ENCODE results near the gene ASPM. TPM values are rescaled to one million over a fixed set of nuclear protein-coding genes. Genes with fewer than 3 reads are reported as not detected.

The ASPM gene
- polyA plus RNA-seq, 3 donors, result 0.01 to 0.08 (median 0.05) TPM

DNA sequence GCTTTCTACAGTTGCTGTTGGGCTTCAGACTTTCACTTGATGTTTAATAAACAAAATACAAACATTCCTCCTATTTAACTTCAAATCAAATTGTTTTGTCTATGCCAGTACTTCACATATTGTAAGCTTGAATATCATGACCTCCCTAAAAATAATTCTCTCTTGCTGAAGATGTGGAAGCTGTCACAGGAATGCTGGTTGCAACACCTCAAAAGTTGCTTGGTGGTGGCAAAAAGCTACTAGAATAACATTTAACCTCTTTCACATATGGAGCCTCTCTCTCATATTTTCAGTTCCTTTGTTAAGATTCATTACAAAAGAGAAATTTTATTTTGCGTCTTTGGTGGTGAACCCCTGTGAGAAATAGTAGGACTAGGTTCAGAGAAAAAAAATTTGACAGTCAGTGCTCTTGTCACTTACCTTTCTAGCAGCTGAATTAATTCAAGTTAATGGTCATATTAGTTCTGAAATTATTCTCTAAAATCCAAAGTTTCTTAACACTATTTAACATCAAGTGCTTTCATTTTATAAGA lies 53.9 kb downstream of the ASPM start:
- no peaks in the 10 kb centered on the region for H3K27me3 Mint-ChIP-seq (ENCODE audit: low read depth in 3 of 3)
- Histone ChIP-seq H3K9ac (ENCODE audit: insufficient read depth, low read length, poor library complexity, severe bottlenecking) (no peak overlapping the region), H2AFZ (ENCODE audit: insufficient read depth, low read depth, low read length, poor library complexity, severe bottlenecking) (no peak overlapping the region), H3K36me3 (replicated peaks in 1 of 2; ENCODE audit: control insufficient read depth in 1 of 2, insufficient read depth in 2 of 2, low read length in 2 of 2) (peaks cover 65 to 81% of the 10 kb centered on the region in 2 donors), H3K4me3 (replicated peaks in 1 of 3; ENCODE audit: low read depth in 2 of 3, low read length in 3 of 3) (no peak overlapping the region), H3K4me1 (ENCODE audit: control insufficient read depth in 1 of 2, insufficient read depth in 2 of 2, low read length in 2 of 2) (no peaks in the 10 kb centered on the region), H3K4me2 (replicated peaks; ENCODE audit: extremely low read depth, low read length, poor library complexity, severe bottlenecking) (no peak overlapping the region), H3K27ac (ENCODE audit: low read depth in 1 of 2, low read length in 2 of 2) (no peak overlapping the region), H3K79me2 (ENCODE audit: insufficient read depth, low read length) (no peaks in the 10 kb centered on the region), H3K27me3 (ENCODE audit: control insufficient read depth in 2 of 2, insufficient read depth in 2 of 2, low read length in 2 of 2) (no peaks in the 10 kb centered on the region), H3K9me3 (replicated peaks in 1 of 2; ENCODE audit: control insufficient read depth in 1 of 2, insufficient read depth in 1 of 2, low read length in 2 of 2) (no peaks in the 10 kb centered on the region), H4K20me1 (ENCODE audit: insufficient read depth, low read length) (no peaks in the 10 kb centered on the region)
- TF ChIP-seq, protein P1, sequence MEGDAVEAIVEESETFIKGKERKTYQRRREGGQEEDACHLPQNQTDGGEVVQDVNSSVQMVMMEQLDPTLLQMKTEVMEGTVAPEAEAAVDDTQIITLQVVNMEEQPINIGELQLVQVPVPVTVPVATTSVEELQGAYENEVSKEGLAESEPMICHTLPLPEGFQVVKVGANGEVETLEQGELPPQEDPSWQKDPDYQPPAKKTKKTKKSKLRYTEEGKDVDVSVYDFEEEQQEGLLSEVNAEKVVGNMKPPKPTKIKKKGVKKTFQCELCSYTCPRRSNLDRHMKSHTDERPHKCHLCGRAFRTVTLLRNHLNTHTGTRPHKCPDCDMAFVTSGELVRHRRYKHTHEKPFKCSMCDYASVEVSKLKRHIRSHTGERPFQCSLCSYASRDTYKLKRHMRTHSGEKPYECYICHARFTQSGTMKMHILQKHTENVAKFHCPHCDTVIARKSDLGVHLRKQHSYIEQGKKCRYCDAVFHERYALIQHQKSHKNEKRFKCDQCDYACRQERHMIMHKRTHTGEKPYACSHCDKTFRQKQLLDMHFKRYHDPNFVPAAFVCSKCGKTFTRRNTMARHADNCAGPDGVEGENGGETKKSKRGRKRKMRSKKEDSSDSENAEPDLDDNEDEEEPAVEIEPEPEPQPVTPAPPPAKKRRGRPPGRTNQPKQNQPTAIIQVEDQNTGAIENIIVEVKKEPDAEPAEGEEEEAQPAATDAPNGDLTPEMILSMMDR (IDR thresholded peaks at IDR 0.05), result no peak
- no peak for DNase-seq
- no peaks in the 10 kb centered on the region for H3K9me3 Mint-ChIP-seq
- no peak overlapping the region for H3K4me3 Mint-ChIP-seq
- peaks cover 69 to 82% of the 10 kb centered on the region in 2 donors for H3K36me3 Mint-ChIP-seq
- intact Hi-C loops (cut with micrococcal nuclease), result no loop called here
- no peaks in the 10 kb centered on the region for H3K4me1 Mint-ChIP-seq
- WGBS (ENCODE audit: insufficient coverage), result no CpG with 5 or more reads among the region's 1 CpG
- peak overlapping the region in 1 of 7 donors; percentile 49 for H3K27ac Mint-ChIP-seq

DNA sequence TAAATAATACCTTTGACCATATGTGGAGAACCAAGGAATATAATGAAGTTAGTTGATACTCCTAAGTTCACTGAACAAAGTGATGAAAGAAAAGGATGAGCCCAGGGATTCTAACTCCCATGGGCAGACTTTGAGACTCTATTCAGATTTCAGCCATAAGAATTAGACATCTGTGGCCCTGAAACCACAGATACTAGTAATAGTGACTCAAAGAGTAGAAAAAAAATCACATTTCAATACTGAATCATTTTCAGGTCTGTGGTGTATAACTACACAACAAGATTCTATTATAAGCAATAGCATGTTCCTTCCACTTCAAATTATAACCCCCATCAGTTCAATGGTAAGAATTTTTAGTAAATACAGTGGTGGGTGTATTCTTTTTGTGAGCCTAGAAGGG lies 63.0 kb downstream of the ASPM start:
- no peak overlapping the region for H3K27ac Mint-ChIP-seq
- no peak overlapping the region for H3K4me3 ChIP-seq (replicated peaks in 1 of 3; ENCODE audit: low read depth in 2 of 3, low read length in 3 of 3)
- H3K79me2 ChIP-seq (ENCODE audit: insufficient read depth, low read length), result no peaks in the 10 kb centered on the region
- H3K36me3 Mint-ChIP-seq, result peaks cover 56 to 67% of the 10 kb centered on the region in 2 donors
- H3K4me3 Mint-ChIP-seq, result no peak overlapping the region
- intact Hi-C loops (cut with micrococcal nuclease), result no loop called here
- peaks cover 58 to 69% of the 10 kb centered on the region in 2 donors for H3K36me3 ChIP-seq (replicated peaks in 1 of 2; ENCODE audit: control insufficient read depth in 1 of 2, insufficient read depth in 2 of 2, low read length in 2 of 2)
- H3K9me3 Mint-ChIP-seq, result peaks cover 20 to 32% (median 24%) of the 10 kb centered on the region in 7 donors
- no peak overlapping the region for H3K4me2 ChIP-seq (replicated peaks; ENCODE audit: extremely low read depth, low read length, poor library complexity, severe bottlenecking)
- H3K27ac ChIP-seq (ENCODE audit: low read depth in 1 of 2, low read length in 2 of 2), result no peak overlapping the region
- TF ChIP-seq, protein P1 (IDR thresholded peaks at IDR 0.05), result no peak
- no peaks in the 10 kb centered on the region for H3K4me1 Mint-ChIP-seq
- DNase-seq, result no peak
- no peaks in the 10 kb centered on the region for H3K27me3 ChIP-seq (ENCODE audit: control insufficient read depth in 2 of 2, insufficient read depth in 2 of 2, low read length in 2 of 2)
- no peaks in the 10 kb centered on the region for H4K20me1 ChIP-seq (ENCODE audit: insufficient read depth, low read length)
- H3K4me1 ChIP-seq (ENCODE audit: control insufficient read depth in 1 of 2, insufficient read depth in 2 of 2, low read length in 2 of 2), result no peaks in the 10 kb centered on the region
- peaks cover 17 to 32% of the 10 kb centered on the region in 2 donors for H3K9me3 ChIP-seq (replicated peaks in 1 of 2; ENCODE audit: control insufficient read depth in 1 of 2, insufficient read depth in 1 of 2, low read length in 2 of 2)
- no peak overlapping the region for H2AFZ ChIP-seq (ENCODE audit: insufficient read depth, low read depth, low read length, poor library complexity, severe bottlenecking)
- no peak overlapping the region for H3K9ac ChIP-seq (ENCODE audit: insufficient read depth, low read length, poor library complexity, severe bottlenecking)
- H3K27me3 Mint-ChIP-seq (ENCODE audit: low read depth in 3 of 3), result no peaks in the 10 kb centered on the region
